Hematopoietic multipotent progenitor cell treated with erythropoietin and hydrocortisone succinate and interleukin-3 and kit ligand, for 15 days (in vitro differentiated cells): ENCODE data around the gene FAAP100.
A peak's percentile ranks its signal among the peaks of the same experiment; 100 is the strongest.
"Not testable (repeated sequence)": the region's sequence is repeated elsewhere in the genome, so short reads cannot be mapped to it uniquely, and the experiment has no call there.

Source experiments
- DNase-seq: peaks from one replicate; pipeline ENCODE4 v3.0.0-alpha.2; 2015; ENCODE audit warnings: low spot score

FAAP100 gene

DNA sequence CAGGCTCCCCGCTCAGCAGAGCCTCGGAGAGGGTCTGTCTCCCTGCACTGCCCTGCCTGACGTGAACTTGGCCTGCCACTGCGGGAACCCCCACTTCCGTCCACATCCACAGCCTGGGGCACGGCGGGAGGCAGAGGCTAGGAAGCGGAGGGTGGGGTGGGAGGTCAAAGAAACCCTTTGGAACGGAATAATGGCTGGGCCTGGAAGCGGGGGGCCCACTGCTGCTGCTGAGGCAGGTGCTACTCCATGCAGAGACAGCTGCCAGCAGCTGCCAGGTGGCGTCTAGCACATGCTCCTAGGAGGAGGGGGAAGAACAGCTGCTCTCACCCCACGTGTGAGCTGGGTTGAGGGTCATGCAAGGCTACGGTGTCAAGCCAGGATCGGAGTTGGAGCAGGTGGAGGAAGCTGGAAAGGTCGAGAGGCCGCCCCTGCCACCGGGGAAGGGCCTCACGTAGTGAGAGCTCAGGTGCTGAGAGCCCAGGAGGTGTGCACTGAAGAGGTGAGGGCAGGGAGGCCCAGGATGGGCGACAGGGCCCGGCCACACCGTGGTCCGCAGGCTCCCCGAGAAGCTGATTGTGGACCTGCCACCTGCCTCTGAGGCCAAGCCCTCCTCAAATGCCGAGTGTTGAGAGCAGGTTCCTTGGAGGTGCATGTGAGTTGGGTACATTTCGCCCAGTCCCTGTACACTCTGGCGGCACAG is 14.1 kb downstream of the FAAP100 start:
- no peak for DNase-seq

GRCh38 chr17:81537343-81537855 is 14.8 kb downstream of the FAAP100 start:
- no peak for DNase-seq

GRCh38 chr17:81536299-81537290 is 15.6 kb downstream of the FAAP100 start:
- peak; percentile 11 for DNase-seq

- DNase-seq = no peak
Measured at GRCh38 chr17:81535480-81536298, 16.5 kb downstream of the FAAP100 start.

GRCh38 chr17:81535007-81535328 is 17.2 kb downstream of the FAAP100 start:
- DNase-seq = no peak

DNA sequence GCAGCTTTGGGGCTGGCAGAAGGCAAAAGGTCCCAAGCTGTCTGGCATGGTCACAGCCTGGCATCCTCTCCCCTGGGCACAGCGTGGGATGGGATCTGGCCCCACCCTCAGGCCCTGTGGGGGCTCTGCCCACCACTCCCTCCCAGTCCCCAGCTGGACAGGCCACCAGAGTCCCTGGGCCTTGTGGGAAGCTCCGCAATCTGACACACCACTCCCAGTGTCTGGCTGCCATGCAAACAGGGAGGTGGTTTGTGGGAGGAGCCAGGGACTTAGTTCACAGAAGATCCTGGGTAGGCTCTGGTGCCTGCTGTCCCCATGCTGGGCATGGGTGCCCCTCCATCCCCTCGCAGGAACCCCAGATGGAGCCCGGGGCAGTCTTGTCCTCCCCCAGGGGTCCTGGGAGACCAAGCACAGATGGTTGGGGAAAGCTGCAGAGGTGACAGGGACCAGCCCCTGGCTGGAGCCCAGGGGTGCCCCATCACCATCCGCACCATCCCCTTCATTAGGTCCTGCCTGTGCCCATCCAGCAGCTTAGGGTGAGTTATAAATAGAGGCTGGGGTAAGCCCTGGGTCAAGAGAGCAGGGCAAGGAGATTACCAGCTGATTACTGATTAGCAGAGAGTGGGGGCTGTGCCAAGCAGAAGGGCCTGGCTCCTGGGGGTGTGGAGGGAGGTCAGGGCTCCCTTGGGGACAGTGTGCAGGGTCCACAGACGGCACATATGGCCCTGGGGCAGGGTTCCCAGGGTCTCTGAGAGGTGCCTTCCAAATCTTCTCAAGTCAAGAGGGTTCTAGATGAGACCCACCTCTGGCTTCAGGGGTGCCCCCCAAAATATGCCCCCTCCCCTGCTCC is 17.8 kb downstream of the FAAP100 start:
- DNase-seq = no peak

GRCh38 chr17:81533339-81534141 is 18.6 kb downstream of the FAAP100 start:
- no peak for DNase-seq

- DNase-seq = no peak
Measured at GRCh38 chr17:81532490-81533287, 19.5 kb downstream of the FAAP100 start.

DNA sequence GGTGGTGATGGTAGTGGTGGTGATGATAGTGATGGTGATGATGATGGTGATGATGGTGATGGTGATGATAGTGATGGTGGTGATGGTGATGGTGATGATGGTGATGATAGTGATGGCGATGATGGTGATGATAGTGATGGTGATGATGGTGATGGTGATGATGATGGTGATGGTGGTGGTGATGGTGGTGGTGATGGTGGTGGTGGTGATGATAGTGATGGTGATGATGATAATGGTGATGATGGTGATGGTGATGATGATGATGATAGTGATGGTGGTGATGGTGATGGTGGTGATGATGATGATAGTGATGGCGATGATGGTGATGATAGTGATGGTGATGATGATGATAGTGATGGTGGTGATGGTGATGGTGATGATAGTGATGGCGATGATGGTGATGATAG is 20.2 kb downstream of the FAAP100 start:
- DNase-seq = not testable (repeated sequence)

- DNase-seq = not testable (repeated sequence)
Measured at GRCh38 chr17:81531013-81531412, 21.1 kb downstream of the FAAP100 start.

GRCh38 chr17:81529437-81529803 is 22.7 kb downstream of the FAAP100 start:
- no peak for DNase-seq

DNA sequence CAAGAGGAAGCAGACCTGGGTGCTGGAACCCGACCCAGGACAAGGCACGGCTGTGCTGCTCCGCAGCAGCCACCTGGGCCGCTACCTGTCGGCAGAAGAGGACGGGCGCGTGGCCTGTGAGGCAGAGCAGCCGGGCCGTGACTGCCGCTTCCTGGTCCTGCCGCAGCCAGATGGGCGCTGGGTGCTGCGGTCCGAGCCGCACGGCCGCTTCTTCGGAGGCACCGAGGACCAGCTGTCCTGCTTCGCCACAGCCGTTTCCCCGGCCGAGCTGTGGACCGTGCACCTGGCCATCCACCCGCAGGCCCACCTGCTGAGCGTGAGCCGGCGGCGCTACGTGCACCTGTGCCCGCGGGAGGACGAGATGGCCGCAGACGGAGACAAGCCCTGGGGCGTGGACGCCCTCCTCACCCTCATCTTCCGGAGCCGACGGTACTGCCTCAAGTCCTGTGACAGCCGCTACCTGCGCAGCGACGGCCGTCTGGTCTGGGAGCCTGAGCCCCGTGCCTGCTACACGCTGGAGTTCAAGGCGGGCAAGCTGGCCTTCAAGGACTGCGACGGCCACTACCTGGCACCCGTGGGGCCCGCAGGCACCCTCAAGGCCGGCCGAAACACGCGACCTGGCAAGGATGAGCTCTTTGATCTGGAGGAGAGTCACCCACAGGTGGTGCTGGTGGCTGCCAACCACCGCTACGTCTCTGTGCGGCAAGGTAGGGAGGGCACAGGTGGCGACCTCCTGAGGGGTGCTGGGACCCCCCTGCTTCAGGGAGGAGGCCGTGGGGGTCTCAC is 23.3 kb downstream of the FAAP100 start:
- DNase-seq = no peak

- DNase-seq = no peak
Measured at GRCh38 chr17:81528384-81528650, 23.8 kb downstream of the FAAP100 start.

DNA sequence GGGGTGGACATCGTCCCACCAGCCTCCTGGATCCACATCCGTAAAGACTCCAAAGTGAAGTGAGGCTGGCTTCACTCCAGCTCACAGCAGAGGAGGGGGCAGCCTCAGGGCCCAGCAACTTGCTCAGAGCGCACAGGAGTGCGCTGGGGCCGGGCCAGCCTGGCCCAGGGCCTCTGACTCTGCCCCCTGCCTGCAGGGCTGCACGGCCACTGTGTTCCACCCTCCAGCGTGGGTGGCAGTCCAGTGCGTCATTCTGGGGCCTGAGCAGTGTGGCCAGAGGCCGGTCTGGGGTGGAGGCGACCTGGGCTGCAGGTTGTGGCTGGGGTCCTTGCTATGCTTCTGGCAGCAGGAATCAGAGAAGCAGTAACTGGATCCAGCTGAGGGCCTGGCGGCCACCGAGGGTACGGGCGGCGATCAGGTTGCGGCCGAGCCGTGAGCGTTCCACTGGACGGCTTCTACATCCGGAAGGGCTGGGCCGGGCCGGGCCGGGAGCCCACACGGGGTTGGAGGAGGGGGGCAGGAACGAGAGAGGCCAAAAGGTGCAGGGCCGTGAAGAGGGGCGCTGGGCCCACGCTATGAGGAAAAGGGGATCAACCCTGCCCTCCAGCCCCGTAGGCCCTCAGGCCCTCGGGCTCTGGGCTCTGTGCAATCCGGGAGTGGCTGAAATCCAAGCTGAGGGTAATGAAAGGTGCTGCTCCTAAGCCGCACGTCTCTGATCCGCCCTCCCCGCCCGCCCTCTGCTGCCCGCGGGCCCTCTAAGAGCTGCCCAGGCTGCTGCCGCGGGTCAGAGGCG is 24.4 kb downstream of the FAAP100 start, which contains the start of gene FSCN2:
Gene FSCN2, plus strand, starts transcription at position 787 of the 793 bp plus-strand sequence. CDS start 155 bp downstream, outside the sequence.
- DNase-seq = no peak

- no peak for DNase-seq
Measured at GRCh38 chr17:81526662-81527571, 25.2 kb downstream of the FAAP100 start.

- DNase-seq = no peak
Measured at GRCh38 chr17:81524865-81525159, 27.3 kb downstream of the FAAP100 start.
